Natural killer cell (primary cell): ENCODE data around the gene FGFR1OP2. TPM values are rescaled to one million over a fixed set of nuclear protein-coding genes. Genes with fewer than 3 reads are reported as not detected.

Experiments used
- ATAC-seq, 3 donors: fragments of 150-1000 bp in 2 of 3; fragments of 200-7000 bp in 1 of 3; cut with Tn5 transposase; 1 replicate in 1 of 3; 2 replicates in 2 of 3; pipeline ENCODE4 v1.10.0; 2021; ENCODE audit warnings: mild to moderate bottlenecking in 2 of 3, moderate library complexity in 2 of 3
- DNase-seq, 2 donors: peaks; one replicate each; pipeline versions ENCODE4 v3.0.0 to v3.0.0-alpha.2; 2013 to 2021; ENCODE audit warnings: mixed read lengths in 1 of 2
- H3K27ac ChIP-seq: one replicate; pipeline ENCODE4 v1.5.1; 2013; ENCODE audit warnings: mild to moderate bottlenecking, low read length
- H3K27me3 ChIP-seq: one replicate; pipeline ENCODE4 v1.6.1; 2013; ENCODE audit warnings: low read length; ENCODE audit not compliant: control insufficient read depth, insufficient read depth
- H3K36me3 ChIP-seq: one replicate; pipeline ENCODE4 v1.6.1; 2013; ENCODE audit warnings: low read length; ENCODE audit not compliant: control insufficient read depth, insufficient read depth
- H3K4me1 ChIP-seq: one replicate; pipeline ENCODE4 v1.6.1; 2013; ENCODE audit warnings: low read length; ENCODE audit not compliant: control insufficient read depth, insufficient read depth
- H3K4me3 ChIP-seq: one replicate; pipeline ENCODE4 v1.5.1; 2013; ENCODE audit warnings: low read length
- H3K9me3 ChIP-seq: one replicate; pipeline ENCODE4 v1.6.1; 2013; ENCODE audit warnings: low read length; ENCODE audit not compliant: control insufficient read depth, insufficient read depth
- H3K27ac Mint-ChIP-seq, 2 donors: one replicate each; pipeline ENCODE4 v1.8.0; 2022; ENCODE audit warnings: mild to moderate bottlenecking in 2 of 2, mixed read lengths in 2 of 2, moderate library complexity in 1 of 2
- H3K27me3 Mint-ChIP-seq, 2 donors: one replicate each; pipeline ENCODE4 v1.8.0; 2022; ENCODE audit warnings: low read depth in 2 of 2, mixed read lengths in 2 of 2
- H3K36me3 Mint-ChIP-seq: one replicate; pipeline ENCODE4 v1.8.0; 2022; ENCODE audit warnings: mixed read lengths
- H3K4me1 Mint-ChIP-seq, 2 donors: one replicate each; pipeline ENCODE4 v1.8.0; 2022; ENCODE audit warnings: mixed read lengths in 2 of 2
- H3K4me3 Mint-ChIP-seq: one replicate; pipeline ENCODE4 v1.8.0; 2022; ENCODE audit warnings: mild to moderate bottlenecking, moderate library complexity, mixed read lengths
- H3K9me3 Mint-ChIP-seq, 2 donors: one replicate each; pipeline ENCODE4 v1.8.0; 2022; ENCODE audit warnings: mixed read lengths in 2 of 2
- CTCF ChIP-seq: fragments of 200-600 bp; IDR thresholded peaks from one replicate; pipeline ENCODE4 v1.8.0; 2022; ENCODE audit warnings: antibody characterized with exemption
- WGBS: methylation state at CpG from one replicate; pipeline ENCODE4 v1.1.7; 2013; ENCODE audit warnings: missing lambda C conversion rate; ENCODE audit not compliant: insufficient coverage; 5-methylcytosine and 5-hydroxymethylcytosine counted together
- intact Hi-C: fragments of 100-400 bp; cut with micrococcal nuclease; formaldehyde crosslinking; loops from one replicate; pipeline ENCODE4 v1.14.2; 2022
- total RNA-seq, 4 donors: library from RNA; stranded (reverse); fragments of 120-200 nt in 1 of 4; gene quantifications; one replicate each; pipeline versions ENCODE4 v1.2.3 to v1.2.4, GENCODE V29; 2013 to 2022

The FGFR1OP2 gene
- total RNA-seq, 3 donors from 2014 or later (not counting 1 experiment from before 2014, with no cell fraction given) = 43.3 to 59.9 (median 45.3) TPM

- intact Hi-C loops = no loop called here
- no peak for DNase-seq
- Mint-ChIP-seq H3K36me3 (no peaks in the 10 kb centered on the region), H3K9me3 (no peaks in the 10 kb centered on the region), H3K27me3 (no peaks in the 10 kb centered on the region), H3K27ac (peak overlapping the region in 1 of 2 donors; percentile 38), H3K4me1 (peaks cover 41 to 46% of the 10 kb centered on the region in 2 donors), H3K4me3 (no peak overlapping the region)
- ATAC-seq = no peak
- Histone ChIP-seq H3K4me1 (no peaks in the 10 kb centered on the region), H3K27ac (no peak overlapping the region), H3K4me3 (no peak overlapping the region), H3K36me3 (peaks cover 4% of the 10 kb centered on the region), H3K27me3 (no peaks in the 10 kb centered on the region), H3K9me3 (no peaks in the 10 kb centered on the region)
- WGBS = 94% methylated on average over 6 of the region's 6 CpGs
- TF ChIP-seq CTCF = no peak
Measured at GRCh38 chr12:27003421-27004381, 65.4 kb downstream of the FGFR1OP2 start.

- DNase-seq (no peak), ATAC-seq (no peak)
- no peak overlapping the region for H3K4me3 Mint-ChIP-seq
- Histone ChIP-seq H3K36me3 (no peaks in the 10 kb centered on the region), H3K4me3 (no peak overlapping the region), H3K27ac (no peak overlapping the region), H3K27me3 (no peaks in the 10 kb centered on the region), H3K9me3 (no peaks in the 10 kb centered on the region), H3K4me1 (no peaks in the 10 kb centered on the region)
- intact Hi-C loops = no loop called here
- H3K27ac Mint-ChIP-seq = no peak overlapping the region
- H3K4me1 Mint-ChIP-seq = peaks cover 47 to 50% of the 10 kb centered on the region in 2 donors
- H3K36me3 Mint-ChIP-seq = no peaks in the 10 kb centered on the region
- H3K9me3 Mint-ChIP-seq = no peaks in the 10 kb centered on the region
- no peak for TF ChIP-seq CTCF
- no peaks in the 10 kb centered on the region for H3K27me3 Mint-ChIP-seq
- 100% methylated on average over 1 of the region's 2 CpGs for WGBS
Measured at GRCh38 chr12:27005495-27005894, 67.2 kb downstream of the FGFR1OP2 start.

DNA sequence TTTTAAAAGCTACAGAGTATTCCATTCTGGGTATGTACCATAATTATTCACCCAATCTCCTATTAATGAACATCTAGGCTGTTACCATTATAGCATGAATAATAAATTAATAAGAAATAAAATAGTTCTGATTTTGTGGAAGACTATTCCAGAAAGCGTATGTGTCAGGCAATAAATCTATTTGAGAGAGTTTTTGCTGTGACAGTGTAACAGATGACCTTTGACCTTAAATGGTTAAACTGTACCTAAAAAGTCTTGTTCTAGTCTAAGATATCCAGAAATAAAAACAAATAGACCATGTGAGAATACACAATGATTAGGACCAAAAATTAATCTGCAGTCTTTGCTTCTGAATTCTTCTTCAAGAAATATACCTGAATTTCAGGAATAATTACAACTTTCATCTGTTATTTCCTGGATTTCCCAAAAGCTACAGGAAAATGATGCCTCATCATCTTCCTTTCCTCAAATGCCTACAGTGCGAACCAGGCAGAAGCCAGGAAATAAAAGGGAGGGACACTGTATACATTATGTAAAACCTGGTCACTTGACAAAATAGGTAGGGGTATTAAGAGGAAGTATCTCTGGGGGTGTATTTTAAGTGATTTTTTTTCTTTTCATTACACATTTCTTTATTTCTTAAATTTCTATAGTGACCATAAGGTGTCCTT is 68.7 kb downstream of the FGFR1OP2 start:
- ATAC-seq (no peak), DNase-seq (no peak)
- Histone ChIP-seq H3K4me1 (no peaks in the 10 kb centered on the region), H3K36me3 (no peaks in the 10 kb centered on the region), H3K4me3 (no peak overlapping the region), H3K27ac (no peak overlapping the region), H3K27me3 (no peaks in the 10 kb centered on the region), H3K9me3 (no peaks in the 10 kb centered on the region)
- Mint-ChIP-seq H3K27me3 (no peaks in the 10 kb centered on the region), H3K4me1 (peaks cover 44 to 50% of the 10 kb centered on the region in 2 donors), H3K9me3 (no peaks in the 10 kb centered on the region), H3K27ac (no peak overlapping the region), H3K4me3 (no peak overlapping the region), H3K36me3 (no peaks in the 10 kb centered on the region)
- no CpG with 5 or more reads among the region's 2 CpGs for WGBS
- intact Hi-C loops = no loop called here
- no peak for TF ChIP-seq CTCF
